DMS53 (cell line): ENCODE data around the gene RPL29.
A peak's percentile ranks its signal among the peaks of the same experiment; 100 is the strongest.

Experiments
- DNase-seq: peaks from one replicate; lab custom pipeline; 2025; lab: John Stamatoyannopoulos, UW

Gene RPL29

DNA sequence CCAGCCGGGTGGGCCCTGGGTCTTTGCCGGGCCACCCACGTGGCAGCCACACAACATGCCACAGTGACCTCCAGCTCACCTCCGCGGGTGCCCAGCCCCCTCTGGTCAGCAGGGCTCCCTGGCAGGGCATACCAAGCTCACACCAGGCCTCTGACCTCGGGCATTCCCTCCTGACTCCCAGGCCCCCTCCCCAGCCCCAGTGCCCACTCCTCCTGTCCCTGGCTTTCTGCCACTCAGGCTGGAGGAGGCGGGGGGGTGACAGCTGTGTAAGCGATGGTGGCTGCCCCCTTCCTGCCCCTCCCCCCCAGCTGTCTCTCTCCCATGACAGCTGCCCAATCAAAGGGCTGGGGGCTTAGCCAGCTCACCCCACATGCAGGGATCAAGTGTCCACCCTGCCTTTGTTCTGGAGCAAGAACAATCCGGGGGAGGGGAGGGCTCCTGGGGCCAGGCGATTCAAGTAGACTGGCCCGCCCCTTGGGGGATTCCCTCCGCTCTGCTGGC is 31.7 kb downstream of the RPL29 start:
- DNase-seq: no peak

DNA sequence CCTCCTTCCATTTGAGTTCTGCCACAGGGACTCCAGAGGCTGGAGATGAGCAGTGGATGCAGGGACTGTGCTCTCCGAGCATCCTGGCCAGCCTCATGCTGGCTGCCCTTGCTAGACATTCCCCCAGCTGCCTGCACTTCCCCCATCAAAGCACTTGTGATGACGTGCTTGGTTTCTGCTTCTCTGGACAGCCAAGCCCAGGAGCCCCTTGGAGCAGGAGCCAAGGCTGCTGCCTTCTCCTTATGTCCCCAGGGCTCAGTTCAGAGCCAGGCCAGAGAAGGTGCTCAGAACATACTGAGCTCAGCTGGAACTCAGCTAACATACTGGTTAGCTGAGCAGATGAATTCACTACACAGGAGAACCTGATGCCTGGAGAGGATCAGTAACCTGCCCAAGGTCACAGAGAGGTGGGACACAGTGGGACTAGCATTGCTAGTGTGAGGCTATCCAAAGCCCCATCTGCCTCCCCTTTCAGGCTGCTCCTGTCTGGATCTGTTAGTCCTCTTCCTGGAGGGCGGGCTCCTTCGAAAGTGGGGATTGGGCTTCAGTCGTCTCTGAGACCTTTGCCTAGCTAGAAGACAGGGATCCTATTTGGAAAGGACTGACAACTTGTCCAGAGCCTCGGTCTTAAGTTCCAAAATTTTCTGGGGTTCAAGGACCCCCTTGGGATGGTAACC is 32.7 kb downstream of the RPL29 start:
- no peak for DNase-seq

DNA sequence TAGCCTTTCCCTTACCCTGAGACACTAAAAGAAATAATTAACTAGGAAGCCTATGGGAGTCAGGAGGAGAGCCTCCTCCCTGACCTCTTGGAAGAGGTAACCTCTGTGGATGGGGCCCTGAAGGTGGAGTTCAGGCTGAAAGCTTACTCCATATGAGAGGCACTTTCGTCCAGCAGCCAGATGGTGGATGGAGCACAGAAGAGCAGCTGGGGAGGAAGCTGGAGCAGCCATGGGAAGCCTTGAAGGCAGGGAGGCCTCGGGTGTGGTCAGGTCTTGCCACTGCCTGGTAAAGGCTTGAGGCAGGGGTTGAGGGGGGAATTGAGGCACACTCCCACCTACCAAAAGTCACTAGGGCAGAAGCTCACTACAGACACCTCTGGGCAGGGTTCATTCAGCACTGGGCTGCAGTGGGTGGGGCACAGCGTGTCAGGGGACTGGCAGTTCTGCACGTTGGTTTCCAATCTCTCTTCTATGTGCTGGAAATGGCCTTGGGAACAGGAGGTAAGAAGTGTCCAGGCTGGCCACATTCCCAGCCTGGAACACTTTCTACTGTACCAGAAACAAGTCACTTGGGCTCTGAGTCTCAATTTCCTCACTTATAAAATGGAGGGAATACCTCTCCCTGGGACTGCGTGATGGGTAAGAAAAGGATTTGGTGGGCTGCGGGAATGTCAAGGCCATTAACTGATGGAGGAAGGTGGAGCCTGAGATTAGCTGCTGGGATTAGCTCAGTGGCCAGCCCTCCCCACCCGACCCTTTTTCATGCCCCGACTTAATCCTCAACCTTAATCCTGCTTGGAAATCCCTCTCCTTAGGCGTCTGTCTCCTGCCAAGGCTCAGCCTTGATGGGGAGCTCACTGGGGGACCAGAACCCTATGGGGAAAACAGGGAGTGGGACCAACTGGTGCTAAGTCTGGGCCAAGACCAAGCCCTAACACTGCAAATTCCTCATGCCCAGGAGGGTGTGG is 33.8 kb downstream of the RPL29 start:
- no peak for DNase-seq

DNA sequence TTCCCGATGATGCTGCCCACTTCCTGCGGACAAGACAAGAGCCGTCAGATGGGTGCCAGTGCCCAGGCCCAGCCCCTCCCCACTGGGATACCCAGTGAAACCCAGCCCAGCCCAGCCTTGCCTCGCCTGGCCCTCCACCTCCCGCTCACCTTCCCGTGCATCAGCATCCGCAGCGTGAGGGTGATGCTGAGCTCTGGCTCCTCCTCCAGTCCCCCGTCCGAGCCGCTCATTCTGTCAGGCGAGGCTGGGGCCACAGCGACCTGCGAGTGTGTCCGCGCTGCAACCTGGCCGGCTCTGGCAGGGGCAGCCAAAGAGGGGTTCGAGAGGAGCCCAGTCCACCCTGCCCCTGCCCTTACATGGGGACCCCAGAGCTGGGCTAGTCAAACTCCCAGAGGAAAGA is 34.7 kb downstream of the RPL29 start:
- DNase-seq: no peak

DNA sequence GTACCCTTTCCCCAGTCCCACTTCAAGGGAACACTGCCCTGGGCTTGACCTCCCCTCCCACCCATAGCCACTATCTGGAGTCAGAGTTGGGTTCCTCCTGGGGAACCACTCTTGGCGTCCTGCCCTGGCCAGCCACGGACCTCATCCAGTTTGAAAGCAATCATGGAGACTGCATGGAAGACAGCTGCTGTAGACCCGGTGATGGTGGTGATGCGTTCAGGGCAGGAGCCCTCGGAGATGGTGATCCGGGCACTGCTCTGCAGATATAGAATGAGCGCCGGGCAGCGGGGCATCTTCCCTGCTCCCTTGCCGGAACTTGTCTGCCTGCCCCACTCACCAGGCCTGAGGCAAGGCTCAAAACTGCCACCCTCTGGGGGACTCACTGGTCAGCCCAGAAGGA is 35.3 kb downstream of the RPL29 start:
- DNase-seq: no peak

DNA sequence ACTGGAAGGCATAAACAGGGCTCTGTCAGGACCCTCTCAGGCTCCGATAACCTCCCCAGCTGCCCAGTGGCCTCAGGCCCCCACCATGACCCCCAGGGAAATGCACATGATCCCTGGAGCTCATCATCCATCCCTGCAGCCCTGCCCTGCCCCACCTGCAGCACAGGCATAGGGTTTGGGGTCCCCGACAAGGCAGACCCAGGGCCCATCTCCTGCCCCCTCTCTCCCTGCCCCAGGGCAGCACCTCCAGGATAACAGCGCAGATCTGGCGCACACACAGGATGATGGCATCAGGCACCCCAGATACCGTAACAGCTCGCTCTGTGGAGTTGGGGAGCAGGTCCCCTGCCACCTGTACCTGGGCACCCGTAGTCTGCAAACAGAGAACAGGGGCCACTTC is 36.0 kb downstream of the RPL29 start:
- DNase-seq: no peak

DNA sequence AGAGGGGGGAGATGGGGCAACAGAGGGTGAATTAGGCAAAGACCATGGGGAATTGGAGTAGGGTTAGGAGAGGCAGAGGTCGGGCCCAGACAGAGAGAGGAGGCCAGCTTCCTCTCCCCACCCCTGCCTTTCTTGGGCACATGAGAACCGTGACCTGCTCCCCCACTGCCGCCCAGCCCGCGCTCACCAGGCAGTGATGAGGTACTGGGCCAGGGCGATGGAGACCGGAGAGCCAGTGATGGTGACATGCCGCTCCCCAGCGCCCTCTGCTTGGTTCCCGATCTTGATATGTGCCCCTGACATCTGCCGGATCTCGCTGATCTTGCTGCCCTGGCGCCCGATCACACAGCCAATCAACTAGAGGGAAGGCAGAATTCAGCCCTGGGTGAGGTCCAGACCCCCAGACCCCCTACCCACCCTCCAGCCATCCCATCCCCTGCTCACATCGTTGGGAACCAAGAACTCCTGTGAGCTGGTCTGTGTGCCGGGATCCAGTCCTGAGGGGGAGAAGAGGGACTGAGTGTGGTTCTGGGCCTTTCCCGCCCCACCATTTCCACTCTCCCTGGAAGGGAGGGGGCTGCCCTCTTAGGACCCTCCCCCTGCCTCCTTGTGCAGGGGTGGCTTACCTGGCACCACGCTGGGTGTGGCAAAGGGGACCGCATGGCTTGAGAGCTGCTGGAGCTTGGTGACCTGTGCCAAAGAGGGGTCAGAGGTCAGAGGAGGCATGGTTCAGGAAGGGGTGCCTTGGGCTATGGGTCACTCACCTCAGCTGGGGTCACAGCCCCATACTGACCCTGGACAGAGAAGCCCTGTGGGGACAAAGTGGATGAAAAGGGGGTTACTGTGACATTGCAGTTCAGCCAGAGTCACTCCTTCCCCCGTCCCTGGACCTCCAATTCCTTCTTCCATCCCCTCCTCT is 36.8 kb downstream of the RPL29 start:
- no peak for DNase-seq

DNA sequence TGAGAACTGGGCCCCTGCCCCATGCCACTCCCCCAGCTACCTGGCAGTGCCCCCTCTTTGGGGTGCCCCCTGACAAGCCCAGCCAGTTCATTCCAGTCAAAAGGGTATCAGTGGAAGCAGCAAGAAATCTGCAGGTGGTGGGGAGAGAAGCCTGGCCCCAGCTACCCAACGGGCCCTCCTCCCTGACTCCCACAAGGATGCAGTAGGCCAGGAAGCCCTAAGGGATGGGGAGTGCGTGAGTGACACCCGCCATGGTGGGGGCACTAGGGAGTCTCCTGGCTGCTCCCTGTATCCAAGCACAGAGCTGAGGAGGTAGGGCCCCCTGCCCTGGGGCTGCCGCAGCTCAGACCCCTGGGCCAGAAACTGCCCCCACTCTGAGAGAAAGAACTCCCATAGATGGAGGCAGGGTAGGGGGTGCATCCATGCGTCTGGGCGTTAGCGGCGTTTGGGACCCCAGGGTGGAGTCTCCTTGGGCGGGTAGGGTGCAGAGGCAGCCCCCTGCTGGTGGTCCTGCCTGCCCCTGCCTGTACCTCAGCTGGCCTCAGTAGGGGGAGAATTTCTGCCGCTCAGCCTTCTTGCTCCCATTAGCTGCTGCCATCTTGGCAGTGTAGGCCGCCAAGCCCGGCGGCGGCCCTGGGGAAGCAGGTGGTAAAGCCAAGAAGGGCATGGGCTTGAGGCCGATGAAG is 38.0 kb downstream of the RPL29 start:
- no peak for DNase-seq

DNA sequence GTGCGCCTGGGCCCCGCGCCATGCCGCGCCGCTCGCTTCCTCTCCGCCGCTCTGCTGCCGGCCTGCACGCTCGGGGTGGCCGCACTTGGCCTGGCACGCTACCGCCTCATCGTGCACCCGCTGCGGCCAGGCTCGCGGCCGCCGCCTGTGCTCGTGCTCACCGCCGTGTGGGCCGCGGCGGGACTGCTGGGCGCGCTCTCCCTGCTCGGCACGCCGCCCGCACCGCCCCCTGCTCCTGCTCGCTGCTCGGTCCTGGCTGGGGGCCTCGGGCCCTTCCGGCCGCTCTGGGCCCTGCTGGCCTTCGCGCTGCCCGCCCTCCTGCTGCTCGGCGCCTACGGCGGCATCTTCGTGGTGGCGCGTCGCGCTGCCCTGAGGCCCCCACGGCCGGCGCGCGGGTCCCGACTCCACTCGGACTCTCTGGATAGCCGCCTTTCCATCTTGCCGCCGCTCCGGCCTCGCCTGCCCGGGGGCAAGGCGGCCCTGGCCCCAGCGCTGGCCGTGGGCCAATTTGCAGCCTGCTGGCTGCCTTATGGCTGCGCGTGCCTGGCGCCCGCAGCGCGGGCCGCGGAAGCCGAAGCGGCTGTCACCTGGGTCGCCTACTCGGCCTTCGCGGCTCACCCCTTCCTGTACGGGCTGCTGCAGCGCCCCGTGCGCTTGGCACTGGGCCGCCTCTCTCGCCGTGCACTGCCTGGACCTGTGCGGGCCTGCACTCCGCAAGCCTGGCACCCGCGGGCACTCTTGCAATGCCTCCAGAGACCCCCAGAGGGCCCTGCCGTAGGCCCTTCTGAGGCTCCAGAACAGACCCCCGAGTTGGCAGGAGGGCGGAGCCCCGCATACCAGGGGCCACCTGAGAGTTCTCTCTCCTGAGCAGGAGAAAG is 39.6 kb downstream of the RPL29 start:
- DNase-seq: peak; percentile 69

DNA sequence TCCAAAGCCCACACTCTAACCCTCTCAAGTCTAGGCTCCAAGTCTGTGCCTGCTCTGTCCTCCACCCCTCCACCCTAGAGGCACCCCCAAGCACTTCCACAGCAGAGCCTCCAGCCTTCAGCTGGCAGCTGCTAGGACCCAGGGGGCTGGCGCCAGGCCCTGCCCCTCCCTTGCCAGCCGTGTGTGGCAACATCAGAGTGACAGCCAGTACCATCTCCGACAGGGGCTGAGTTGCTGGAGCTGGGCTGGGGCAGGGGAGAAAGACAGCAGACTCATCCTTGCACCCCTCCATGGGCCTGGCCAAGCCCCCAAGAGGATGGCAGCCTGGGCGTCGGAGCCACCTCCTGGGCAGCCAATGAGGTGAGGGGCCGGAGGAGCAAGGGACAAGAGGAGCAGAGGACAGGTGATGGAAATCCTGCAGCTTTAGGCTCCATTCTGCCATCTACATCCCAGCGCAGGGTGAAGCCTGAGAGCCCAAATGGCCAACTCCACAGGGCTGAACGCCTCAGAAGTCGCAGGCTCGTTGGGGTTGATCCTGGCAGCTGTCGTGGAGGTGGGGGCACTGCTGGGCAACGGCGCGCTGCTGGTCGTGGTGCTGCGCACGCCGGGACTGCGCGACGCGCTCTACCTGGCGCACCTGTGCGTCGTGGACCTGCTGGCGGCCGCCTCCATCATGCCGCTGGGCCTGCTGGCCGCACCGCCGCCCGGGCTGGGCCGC is 40.4 kb downstream of the RPL29 start, which contains the start of gene GPR62:
Gene GPR62, plus strand, starts transcription at position 207 of the 718 bp plus-strand sequence. Its CDS starts 272 bp downstream, at position 479.
- no peak for DNase-seq

DNA sequence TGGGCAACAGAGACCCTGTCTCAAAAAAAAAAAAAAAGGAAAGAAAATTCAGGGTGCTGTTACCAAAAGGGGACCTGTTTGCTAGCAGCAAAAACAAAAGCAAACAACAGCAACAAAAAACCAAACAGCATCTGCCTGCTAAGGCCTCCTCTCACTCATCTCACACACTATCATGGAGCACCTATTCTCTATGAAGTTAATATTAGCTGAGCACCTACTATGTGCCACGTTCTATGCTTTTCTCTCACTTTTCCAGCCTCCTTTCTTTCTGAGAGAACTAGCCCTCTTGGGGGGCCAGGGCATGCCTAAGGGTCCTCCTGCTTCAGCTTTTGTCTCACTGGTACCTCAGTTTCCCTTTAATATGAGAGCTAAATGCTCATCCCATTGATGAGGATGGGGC is 41.0 kb downstream of the RPL29 start:
- DNase-seq: no peak

DNA sequence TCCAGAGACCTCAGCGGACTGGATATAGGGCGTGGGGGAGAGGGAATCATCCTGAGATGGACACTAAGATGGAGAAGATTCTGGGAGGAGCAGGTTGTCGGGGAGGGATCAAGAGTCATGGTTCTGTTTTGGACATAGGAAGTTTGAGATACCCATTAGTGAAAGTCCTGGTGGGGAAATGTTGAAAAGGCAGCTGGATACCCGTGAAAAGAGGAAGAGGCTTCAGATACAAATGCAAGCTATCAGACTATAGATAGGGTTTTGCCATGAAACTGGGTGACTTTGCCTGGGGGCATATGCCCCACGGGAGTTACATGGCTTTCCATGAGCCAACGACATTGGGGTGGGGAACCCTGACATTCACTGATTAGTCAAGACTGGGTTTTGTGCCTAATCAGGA is 41.6 kb downstream of the RPL29 start:
- no peak for DNase-seq

DNA sequence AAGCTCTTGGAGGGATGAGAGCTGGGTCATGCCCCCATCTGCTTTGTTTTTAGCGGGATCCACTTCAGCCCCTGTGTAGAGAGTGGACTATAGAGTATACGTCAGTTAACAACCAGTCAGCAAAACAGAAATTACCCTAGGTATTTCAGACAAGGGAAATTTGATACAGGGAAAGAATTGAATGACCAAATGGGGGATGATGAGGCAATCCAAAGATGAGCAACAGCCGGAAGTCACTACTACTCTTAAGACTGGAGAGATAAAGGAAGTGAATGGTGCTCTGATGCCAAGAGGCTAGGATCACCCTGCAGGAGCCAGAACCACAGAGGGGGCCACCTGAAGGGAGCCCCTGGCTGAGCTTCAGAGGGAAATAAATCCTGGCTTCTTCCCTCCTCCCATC is 42.2 kb downstream of the RPL29 start:
- peak; percentile 11 for DNase-seq

DNA sequence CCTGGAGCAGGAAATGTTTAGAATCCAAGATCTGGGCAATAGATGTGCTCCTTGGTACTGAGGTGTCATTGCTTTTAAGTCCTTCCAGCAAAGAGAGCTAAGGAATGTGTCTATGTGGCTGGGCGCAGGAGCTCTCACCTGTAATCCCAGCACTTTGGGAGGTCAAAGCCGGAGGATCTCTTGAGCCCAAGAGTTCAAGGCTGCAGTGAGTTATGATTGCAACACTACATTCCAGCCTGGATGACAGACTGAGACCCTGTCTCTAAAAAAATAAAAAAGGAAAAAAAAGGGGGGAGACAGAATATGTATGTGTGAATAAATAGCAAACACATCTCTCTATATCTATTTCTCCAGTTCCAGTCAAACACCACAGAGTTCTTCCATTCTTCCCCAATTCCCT is 44.8 kb downstream of the RPL29 start:
- no peak for DNase-seq

DNA sequence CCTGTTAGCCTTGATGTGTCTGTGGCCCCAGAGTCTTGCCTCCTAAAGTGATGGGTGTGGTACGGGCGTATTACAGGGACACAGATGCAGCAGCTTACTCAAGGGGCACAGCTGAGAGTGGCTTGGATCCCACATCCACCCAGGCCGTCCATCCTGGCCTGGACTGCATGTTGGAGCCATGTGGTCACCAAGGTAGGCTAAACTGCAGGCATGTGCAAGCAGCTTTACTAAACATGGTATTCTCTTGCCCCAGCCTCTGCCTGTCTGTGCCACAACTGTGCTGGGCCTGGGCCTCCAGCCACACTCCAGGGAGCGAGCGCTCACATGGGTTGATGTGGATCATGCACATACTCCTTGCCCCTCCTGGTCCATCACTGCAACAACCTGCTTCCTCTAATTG is 46.6 kb downstream of the RPL29 start:
- no peak for DNase-seq

DNA sequence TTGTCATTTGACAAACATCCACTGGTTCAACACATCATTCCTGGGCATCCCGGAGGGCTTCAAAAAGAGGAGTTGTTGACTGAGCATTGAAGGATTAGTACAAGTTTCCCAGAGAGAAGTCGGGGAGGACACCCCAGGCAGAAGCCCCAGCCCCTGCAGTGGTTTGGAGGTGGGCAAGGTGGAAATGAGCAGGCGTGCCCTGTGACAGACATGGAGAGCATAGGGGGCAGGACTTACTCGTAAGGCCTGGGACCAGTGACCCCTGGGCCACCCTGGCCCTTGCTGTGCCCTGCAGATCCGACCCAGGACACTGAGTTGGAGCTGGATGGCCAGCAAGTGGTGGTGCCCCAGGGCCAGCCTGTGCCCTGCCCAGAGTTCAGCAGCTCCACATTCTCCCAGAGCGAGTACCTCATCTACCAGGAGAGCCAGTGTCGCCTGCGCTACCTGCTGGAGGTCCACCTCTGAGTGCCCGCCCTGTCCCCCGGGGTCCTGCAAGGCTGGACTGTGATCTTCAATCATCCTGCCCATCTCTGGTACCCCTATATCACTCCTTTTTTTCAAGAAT is 47.6 kb downstream of the RPL29 start:
- no peak for DNase-seq

DNA sequence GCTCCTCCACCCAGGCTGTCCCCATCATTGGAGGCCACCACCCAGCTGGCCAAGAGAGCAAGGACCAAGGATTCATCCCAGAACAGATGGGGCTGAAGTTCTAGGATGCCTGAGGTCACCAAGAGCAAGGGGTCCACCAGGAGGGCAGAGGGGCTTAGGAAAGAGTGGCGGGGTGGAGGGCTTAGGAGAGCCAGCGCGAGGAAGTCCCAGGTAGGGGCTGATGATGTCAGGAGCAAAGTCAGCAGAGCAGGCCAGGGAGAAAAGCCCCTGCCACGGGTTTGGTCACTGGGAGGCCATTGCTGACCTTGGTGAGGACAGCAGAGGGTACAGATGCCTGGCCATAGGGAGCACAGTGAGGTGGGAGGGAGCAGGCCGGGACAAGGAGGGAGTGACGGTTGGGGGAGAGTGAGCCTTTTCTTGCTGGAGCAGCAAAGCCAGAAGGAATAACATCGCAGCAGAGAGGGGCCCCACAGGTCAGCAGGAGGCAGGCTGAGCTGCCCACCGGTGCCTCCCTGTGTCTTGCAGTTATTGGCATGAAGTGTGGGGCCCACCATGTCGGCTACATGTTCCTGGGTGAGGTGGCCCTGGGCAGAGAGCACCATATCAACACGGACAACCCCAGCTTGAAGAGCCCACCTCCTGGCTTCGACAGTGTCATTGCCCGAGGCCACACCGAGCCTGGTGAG is 48.3 kb downstream of the RPL29 start:
- no peak for DNase-seq

DNA sequence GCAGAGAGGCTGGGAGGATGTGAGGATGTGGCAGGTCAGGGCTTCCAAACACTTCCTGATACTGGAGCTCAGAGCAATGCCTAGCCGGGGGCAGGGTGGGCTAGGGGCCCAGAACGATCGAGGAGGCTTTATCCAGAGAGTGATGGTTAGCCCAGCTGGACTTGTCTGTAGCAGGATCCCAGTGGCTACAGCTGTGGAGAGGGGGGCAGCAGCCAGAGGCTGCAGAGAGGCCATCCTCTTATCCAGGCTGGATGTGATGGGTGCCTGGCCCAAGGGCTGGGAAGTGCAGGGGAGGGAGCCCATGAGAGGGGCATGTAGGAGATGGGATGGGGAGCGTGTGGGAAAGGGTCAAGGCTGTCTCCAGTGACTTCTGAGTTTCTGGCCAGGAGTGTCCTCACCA is 48.9 kb downstream of the RPL29 start:
- DNase-seq: no peak
